GM18907 (cell line): ENCODE data around the gene DEF6.

Source experiments
- ATAC-seq: cut with Tn5 transposase; IDR thresholded peaks from one replicate; pipeline ENCODE4 v1.9.1; 2021; ENCODE audit warnings: mild to moderate bottlenecking, moderate library complexity; ENCODE audit not compliant: unreplicated experiment

The DEF6 gene

GRCh38 chr6:35297601-35298481 is at the start of gene DEF6:
Gene DEF6, plus strand, starts transcription at chr6:35297818. Its CDS starts 39 bp downstream, at chr6:35297857.
- peak; percentile 72 for ATAC-seq

GRCh38 chr6:35248300-35248699 is 49.3 kb upstream of the DEF6 start:
- ATAC-seq: no peak

- no peak for ATAC-seq
Measured at GRCh38 chr6:35248965-35249364, 48.7 kb upstream of the DEF6 start.

GRCh38 chr6:35251949-35252348 is 45.7 kb upstream of the DEF6 start:
- ATAC-seq: no peak

GRCh38 chr6:35253249-35253648 is 44.4 kb upstream of the DEF6 start:
- ATAC-seq: no peak

- ATAC-seq: no peak
Measured at GRCh38 chr6:35258336-35258735, 39.3 kb upstream of the DEF6 start.

GRCh38 chr6:35258858-35259193 is 38.8 kb upstream of the DEF6 start:
- peak; percentile 12 for ATAC-seq

- ATAC-seq: peak; percentile 84
Measured at GRCh38 chr6:35259194-35259947, 38.2 kb upstream of the DEF6 start, which contains the start of gene ZNF76. Gene ZNF76, plus strand, starts transcription at chr6:35259735. Its CDS starts 21,417 bp downstream, at chr6:35281152.

- peak; percentile 40 for ATAC-seq
Measured at GRCh38 chr6:35259948-35260590, 37.5 kb upstream of the DEF6 start.

GRCh38 chr6:35260591-35261570 is 36.7 kb upstream of the DEF6 start:
- no peak for ATAC-seq

GRCh38 chr6:35262596-35262995 is 35.0 kb upstream of the DEF6 start:
- ATAC-seq: no peak

- ATAC-seq: no peak
Measured at GRCh38 chr6:35264550-35265274, 32.9 kb upstream of the DEF6 start.

- ATAC-seq: no peak
Measured at GRCh38 chr6:35265523-35265922, 32.1 kb upstream of the DEF6 start.

- ATAC-seq: no peak
Measured at GRCh38 chr6:35267446-35267845, 30.2 kb upstream of the DEF6 start.

GRCh38 chr6:35267897-35268296 is 29.7 kb upstream of the DEF6 start:
- ATAC-seq: no peak

- ATAC-seq: no peak
Measured at GRCh38 chr6:35272005-35272404, 25.6 kb upstream of the DEF6 start.

- ATAC-seq: no peak
Measured at GRCh38 chr6:35273822-35274559, 23.6 kb upstream of the DEF6 start.

GRCh38 chr6:35275744-35276260 is 21.8 kb upstream of the DEF6 start:
- no peak for ATAC-seq

GRCh38 chr6:35278708-35279107 is 18.9 kb upstream of the DEF6 start:
- ATAC-seq: no peak
